ENCODE results near the gene AHNAK.
A peak's percentile ranks its signal among the peaks of the same experiment; 100 is the strongest.

The AHNAK gene

GRCh38 chr11:62468577-62468976 lies 78.0 kb downstream of the AHNAK start:
- no peak overlapping the region for H4K8ac ChIP-seq (ENCODE audit: low read depth, low read length)
- no peak overlapping the region for H3K23ac ChIP-seq (ENCODE audit: low read length)
- no peak overlapping the region for H3K4me2 ChIP-seq (ENCODE audit: low read length)
- H3K18ac ChIP-seq (ENCODE audit: low read length) = no peak overlapping the region
- H3K79me2 ChIP-seq (ENCODE audit: control insufficient read depth, insufficient read depth, low read length) = no peaks in the 10 kb centered on the region
- no peak overlapping the region for H2BK120ac ChIP-seq (ENCODE audit: low read depth, low read length)
- H3K4me3 ChIP-seq (ENCODE audit: low read length) = no peak overlapping the region
- H2BK15ac ChIP-seq (replicated peaks; ENCODE audit: low read depth) = no peak overlapping the region
- H3K56ac ChIP-seq (ENCODE audit: low read length) = no peak overlapping the region
- no peak overlapping the region for H3K27ac ChIP-seq (ENCODE audit: low read depth, low read length)
- H3K79me1 ChIP-seq (ENCODE audit: low read length) = no peaks in the 10 kb centered on the region
- no peaks in the 10 kb centered on the region for H3K27me3 ChIP-seq (ENCODE audit: insufficient read depth, low read length, poor library complexity)
- DNase-seq = no peak
- H3K4ac ChIP-seq (ENCODE audit: low read depth, low read length) = no peak overlapping the region
- no peak overlapping the region for H4K5ac ChIP-seq (ENCODE audit: low read length)
- no peaks in the 10 kb centered on the region for H3K36me3 ChIP-seq (ENCODE audit: control insufficient read depth, insufficient read depth, low read length)
- no peak overlapping the region for H2AK5ac ChIP-seq (ENCODE audit: low read length)
- no CpG with 5 or more reads among the region's 2 CpGs for WGBS (ENCODE audit: extremely low coverage, insufficient coverage, low lambda C conversion rate)
- H3K9ac ChIP-seq (ENCODE audit: low read length) = no peak overlapping the region
- no peaks in the 10 kb centered on the region for H3K4me1 ChIP-seq (ENCODE audit: control insufficient read depth, low read depth, low read length)
- no peak overlapping the region for H2BK5ac ChIP-seq (ENCODE audit: low read length)

- no peak overlapping the region for H3K27ac ChIP-seq (ENCODE audit: low read depth, low read length)
- DNase-seq = peak; percentile 46
- no peak overlapping the region for H2AK5ac ChIP-seq (ENCODE audit: low read length)
- H3K4ac ChIP-seq (ENCODE audit: low read depth, low read length) = no peak overlapping the region
- no peak overlapping the region for H3K4me3 ChIP-seq (ENCODE audit: low read length)
- no peak overlapping the region for H4K5ac ChIP-seq (ENCODE audit: low read length)
- H3K18ac ChIP-seq (ENCODE audit: low read length) = no peak overlapping the region
- H3K23ac ChIP-seq (ENCODE audit: low read length) = no peak overlapping the region
- no peak overlapping the region for H2BK5ac ChIP-seq (ENCODE audit: low read length)
- H3K9ac ChIP-seq (ENCODE audit: low read length) = no peak overlapping the region
- H4K8ac ChIP-seq (ENCODE audit: low read depth, low read length) = no peak overlapping the region
- no peaks in the 10 kb centered on the region for H3K79me1 ChIP-seq (ENCODE audit: low read length)
- no peaks in the 10 kb centered on the region for H3K36me3 ChIP-seq (ENCODE audit: control insufficient read depth, insufficient read depth, low read length)
- H3K4me2 ChIP-seq (ENCODE audit: low read length) = no peak overlapping the region
- H3K56ac ChIP-seq (ENCODE audit: low read length) = no peak overlapping the region
- no peaks in the 10 kb centered on the region for H3K79me2 ChIP-seq (ENCODE audit: control insufficient read depth, insufficient read depth, low read length)
- H2BK15ac ChIP-seq (replicated peaks; ENCODE audit: low read depth) = no peak overlapping the region
- H3K27me3 ChIP-seq (ENCODE audit: insufficient read depth, low read length, poor library complexity) = no peaks in the 10 kb centered on the region
- no peaks in the 10 kb centered on the region for H3K4me1 ChIP-seq (ENCODE audit: control insufficient read depth, low read depth, low read length)
- H2BK120ac ChIP-seq (ENCODE audit: low read depth, low read length) = no peak overlapping the region
- no CpG with 5 or more reads among the region's 2 CpGs for WGBS (ENCODE audit: extremely low coverage, insufficient coverage, low lambda C conversion rate)
Measured at GRCh38 chr11:62466444-62466843, 80.2 kb downstream of the AHNAK start.

- Histone ChIP-seq H3K4me1 (ENCODE audit: control insufficient read depth, low read depth, low read length) (peaks cover 2% of the 10 kb centered on the region), H4K5ac (ENCODE audit: low read length) (no peak overlapping the region), H3K4me3 (ENCODE audit: low read length) (no peak overlapping the region), H3K18ac (ENCODE audit: low read length) (no peak overlapping the region), H3K4ac (ENCODE audit: low read depth, low read length) (no peak overlapping the region), H3K4me2 (ENCODE audit: low read length) (no peak overlapping the region), H3K79me1 (ENCODE audit: low read length) (no peaks in the 10 kb centered on the region), H3K9ac (ENCODE audit: low read length) (no peak overlapping the region), H4K8ac (ENCODE audit: low read depth, low read length) (no peak overlapping the region), H3K23ac (ENCODE audit: low read length) (no peak overlapping the region), H2AK5ac (ENCODE audit: low read length) (no peak overlapping the region), H3K27me3 (ENCODE audit: insufficient read depth, low read length, poor library complexity) (no peaks in the 10 kb centered on the region), H2BK15ac (replicated peaks; ENCODE audit: low read depth) (no peak overlapping the region), H2BK120ac (ENCODE audit: low read depth, low read length) (no peak overlapping the region), H3K27ac (ENCODE audit: low read depth, low read length) (no peak overlapping the region), H3K56ac (ENCODE audit: low read length) (no peak overlapping the region), H3K79me2 (ENCODE audit: control insufficient read depth, insufficient read depth, low read length) (no peaks in the 10 kb centered on the region), H2BK5ac (ENCODE audit: low read length) (no peak overlapping the region), H3K36me3 (ENCODE audit: control insufficient read depth, insufficient read depth, low read length) (no peaks in the 10 kb centered on the region)
- no peak for DNase-seq
- WGBS (ENCODE audit: extremely low coverage, insufficient coverage, low lambda C conversion rate) = no CpG with 5 or more reads among the region's 7 CpGs
Measured at GRCh38 chr11:62464655-62465054, 82.0 kb downstream of the AHNAK start.

GRCh38 chr11:62463121-62463542 lies 83.5 kb downstream of the AHNAK start:
- no peak overlapping the region for H4K8ac ChIP-seq (ENCODE audit: low read depth, low read length)
- no peak overlapping the region for H2BK5ac ChIP-seq (ENCODE audit: low read length)
- H3K27me3 ChIP-seq (ENCODE audit: insufficient read depth, low read length, poor library complexity) = no peaks in the 10 kb centered on the region
- H3K18ac ChIP-seq (ENCODE audit: low read length) = no peak overlapping the region
- H3K23ac ChIP-seq (ENCODE audit: low read length) = no peak overlapping the region
- no peak overlapping the region for H3K27ac ChIP-seq (ENCODE audit: low read depth, low read length)
- no peaks in the 10 kb centered on the region for H3K79me2 ChIP-seq (ENCODE audit: control insufficient read depth, insufficient read depth, low read length)
- no peak overlapping the region for H4K5ac ChIP-seq (ENCODE audit: low read length)
- no peak overlapping the region for H3K4me2 ChIP-seq (ENCODE audit: low read length)
- H3K56ac ChIP-seq (ENCODE audit: low read length) = no peak overlapping the region
- H2BK15ac ChIP-seq (replicated peaks; ENCODE audit: low read depth) = no peak overlapping the region
- peaks cover 2% of the 10 kb centered on the region for H3K4me1 ChIP-seq (ENCODE audit: control insufficient read depth, low read depth, low read length)
- no peak overlapping the region for H2AK5ac ChIP-seq (ENCODE audit: low read length)
- no peak for DNase-seq
- H3K4me3 ChIP-seq (ENCODE audit: low read length) = no peak overlapping the region
- no peak overlapping the region for H2BK120ac ChIP-seq (ENCODE audit: low read depth, low read length)
- H3K79me1 ChIP-seq (ENCODE audit: low read length) = no peaks in the 10 kb centered on the region
- H3K9ac ChIP-seq (ENCODE audit: low read length) = no peak overlapping the region
- H3K36me3 ChIP-seq (ENCODE audit: control insufficient read depth, insufficient read depth, low read length) = no peaks in the 10 kb centered on the region
- H3K4ac ChIP-seq (ENCODE audit: low read depth, low read length) = no peak overlapping the region
- WGBS (ENCODE audit: extremely low coverage, insufficient coverage, low lambda C conversion rate) = no CpG with 5 or more reads among the region's 6 CpGs

- WGBS (ENCODE audit: extremely low coverage, insufficient coverage, low lambda C conversion rate) = no CpG with 5 or more reads among the region's 9 CpGs
- Histone ChIP-seq H3K27ac (ENCODE audit: low read depth, low read length) (no peak overlapping the region), H3K27me3 (ENCODE audit: insufficient read depth, low read length, poor library complexity) (no peaks in the 10 kb centered on the region), H3K79me2 (ENCODE audit: control insufficient read depth, insufficient read depth, low read length) (no peaks in the 10 kb centered on the region), H3K36me3 (ENCODE audit: control insufficient read depth, insufficient read depth, low read length) (no peaks in the 10 kb centered on the region), H3K4me1 (ENCODE audit: control insufficient read depth, low read depth, low read length) (peaks cover 2% of the 10 kb centered on the region), H3K56ac (ENCODE audit: low read length) (peak overlapping the region; percentile 60), H3K4ac (ENCODE audit: low read depth, low read length) (no peak overlapping the region), H2BK5ac (ENCODE audit: low read length) (no peak overlapping the region), H3K18ac (ENCODE audit: low read length) (no peak overlapping the region), H3K4me3 (ENCODE audit: low read length) (no peak overlapping the region), H3K79me1 (ENCODE audit: low read length) (no peaks in the 10 kb centered on the region), H4K8ac (ENCODE audit: low read depth, low read length) (no peak overlapping the region), H3K9ac (ENCODE audit: low read length) (no peak overlapping the region), H4K5ac (ENCODE audit: low read length) (no peak overlapping the region), H3K23ac (ENCODE audit: low read length) (no peak overlapping the region), H2AK5ac (ENCODE audit: low read length) (no peak overlapping the region), H2BK120ac (ENCODE audit: low read depth, low read length) (peak overlapping the region; percentile 17), H2BK15ac (replicated peaks; ENCODE audit: low read depth) (no peak overlapping the region), H3K4me2 (ENCODE audit: low read length) (no peak overlapping the region)
- no peak for DNase-seq
Measured at GRCh38 chr11:62462508-62462892, 84.1 kb downstream of the AHNAK start.

- Histone ChIP-seq H2AK5ac (ENCODE audit: low read length) (no peak overlapping the region), H3K4me1 (ENCODE audit: control insufficient read depth, low read depth, low read length) (peaks cover 2% of the 10 kb centered on the region), H3K27me3 (ENCODE audit: insufficient read depth, low read length, poor library complexity) (no peaks in the 10 kb centered on the region), H3K79me1 (ENCODE audit: low read length) (no peaks in the 10 kb centered on the region), H3K9ac (ENCODE audit: low read length) (no peak overlapping the region), H3K18ac (ENCODE audit: low read length) (peak overlapping the region; percentile 24), H3K4me2 (ENCODE audit: low read length) (no peak overlapping the region), H4K5ac (ENCODE audit: low read length) (no peak overlapping the region), H3K79me2 (ENCODE audit: control insufficient read depth, insufficient read depth, low read length) (no peaks in the 10 kb centered on the region), H3K23ac (ENCODE audit: low read length) (no peak overlapping the region), H2BK120ac (ENCODE audit: low read depth, low read length) (peak overlapping the region; percentile 17), H2BK5ac (ENCODE audit: low read length) (no peak overlapping the region), H3K56ac (ENCODE audit: low read length) (peak overlapping the region; percentile 60), H3K4me3 (ENCODE audit: low read length) (no peak overlapping the region), H3K27ac (ENCODE audit: low read depth, low read length) (no peak overlapping the region), H4K8ac (ENCODE audit: low read depth, low read length) (no peak overlapping the region), H3K4ac (ENCODE audit: low read depth, low read length) (peak overlapping the region; percentile 28), H3K36me3 (ENCODE audit: control insufficient read depth, insufficient read depth, low read length) (no peaks in the 10 kb centered on the region), H2BK15ac (replicated peaks; ENCODE audit: low read depth) (no peak overlapping the region)
- DNase-seq = no peak
- WGBS (ENCODE audit: extremely low coverage, insufficient coverage, low lambda C conversion rate) = no CpG with 5 or more reads among the region's 15 CpGs
Measured at GRCh38 chr11:62461740-62462507, 84.7 kb downstream of the AHNAK start.
